Stimulated activated CD4-positive, alpha-beta T cell treated with anti-CD3 and anti-CD28 coated beads, Interleukin-1b, Interleukin-23, amount 100 ng/mL, for 24 hours (primary cell): ENCODE data around the gene SLC25A42.

Experiments used
- DNase-seq, 4 experiments: peaks; one replicate each; pipeline ENCODE4 v3.0.0-alpha.2; 2020; ENCODE audit warnings: low read depth in 4 of 4, low spot score in 1 of 4

Gene SLC25A42

DNA sequence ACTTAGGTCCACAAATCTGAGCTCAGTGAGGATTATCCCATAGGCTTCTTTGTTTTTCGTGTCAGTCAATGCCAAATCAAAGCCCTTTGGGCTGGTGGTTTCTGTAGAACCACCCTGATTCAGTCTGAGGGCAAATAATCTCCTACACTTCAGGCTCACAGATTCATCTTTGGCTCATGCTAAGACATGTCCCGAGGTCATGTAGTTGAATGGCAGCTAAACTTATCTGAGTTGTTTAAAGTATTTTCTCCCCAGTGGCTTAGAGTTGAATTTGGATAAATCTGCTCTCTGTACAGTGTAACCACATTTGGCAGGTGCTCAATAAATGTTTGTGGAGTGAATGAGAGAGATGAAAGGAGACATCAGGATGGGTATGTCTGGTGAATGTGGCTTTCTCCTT lies 13.1 kb upstream of the SLC25A42 start:
- DNase-seq, result no peak

DNA sequence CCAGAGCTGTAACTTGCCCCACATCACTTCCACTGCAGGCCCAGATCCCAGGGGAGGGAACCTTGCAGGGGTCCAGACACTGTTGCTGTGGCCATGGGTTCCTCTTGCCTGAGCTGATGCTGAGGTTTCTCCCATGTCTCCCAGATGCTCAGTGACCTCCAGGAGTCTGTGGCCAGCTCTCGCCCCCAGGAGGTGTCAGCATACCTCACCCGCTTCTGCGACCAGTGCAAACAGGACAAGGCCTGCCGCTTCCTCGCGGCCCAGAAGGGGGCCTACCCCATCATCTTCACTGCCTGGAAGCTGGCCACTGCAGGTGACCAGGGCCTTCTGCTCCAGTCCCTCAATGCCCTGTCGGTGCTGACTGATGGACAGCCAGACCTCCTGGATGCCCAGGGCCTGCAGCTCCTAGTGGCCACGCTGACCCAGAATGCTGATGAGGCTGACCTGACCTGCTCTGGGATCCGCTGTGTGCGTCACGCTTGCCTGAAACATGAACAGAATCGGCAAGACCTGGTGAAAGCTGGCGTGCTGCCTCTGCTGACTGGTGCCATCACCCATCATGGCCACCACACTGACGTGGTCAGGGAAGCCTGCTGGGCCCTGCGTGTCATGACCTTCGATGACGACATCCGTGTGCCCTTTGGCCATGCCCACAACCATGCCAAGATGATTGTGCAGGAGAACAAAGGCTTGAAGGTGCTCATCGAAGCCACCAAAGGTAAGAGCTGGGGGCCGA lies 12.1 kb upstream of the SLC25A42 start:
- no peak for DNase-seq

DNA sequence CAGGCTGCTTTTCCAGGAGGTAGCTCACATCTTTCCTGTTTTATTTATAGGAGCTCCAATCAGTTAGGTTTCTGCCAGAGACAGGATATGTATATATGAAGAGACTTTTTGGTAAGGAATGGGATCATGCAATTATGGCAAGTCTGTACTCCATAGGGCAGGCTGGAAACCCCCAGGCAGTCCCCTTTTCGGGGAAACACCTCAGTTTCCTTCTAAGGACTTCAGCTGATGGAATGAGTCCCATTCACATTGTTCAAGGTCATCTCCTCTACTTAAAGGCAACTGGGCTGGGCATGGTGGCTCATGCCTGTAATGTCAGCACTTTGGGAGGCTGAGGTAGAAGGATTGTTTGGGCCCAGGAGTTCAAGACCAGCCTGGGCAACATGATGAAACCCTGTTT lies 10.9 kb upstream of the SLC25A42 start:
- DNase-seq, result no peak

DNA sequence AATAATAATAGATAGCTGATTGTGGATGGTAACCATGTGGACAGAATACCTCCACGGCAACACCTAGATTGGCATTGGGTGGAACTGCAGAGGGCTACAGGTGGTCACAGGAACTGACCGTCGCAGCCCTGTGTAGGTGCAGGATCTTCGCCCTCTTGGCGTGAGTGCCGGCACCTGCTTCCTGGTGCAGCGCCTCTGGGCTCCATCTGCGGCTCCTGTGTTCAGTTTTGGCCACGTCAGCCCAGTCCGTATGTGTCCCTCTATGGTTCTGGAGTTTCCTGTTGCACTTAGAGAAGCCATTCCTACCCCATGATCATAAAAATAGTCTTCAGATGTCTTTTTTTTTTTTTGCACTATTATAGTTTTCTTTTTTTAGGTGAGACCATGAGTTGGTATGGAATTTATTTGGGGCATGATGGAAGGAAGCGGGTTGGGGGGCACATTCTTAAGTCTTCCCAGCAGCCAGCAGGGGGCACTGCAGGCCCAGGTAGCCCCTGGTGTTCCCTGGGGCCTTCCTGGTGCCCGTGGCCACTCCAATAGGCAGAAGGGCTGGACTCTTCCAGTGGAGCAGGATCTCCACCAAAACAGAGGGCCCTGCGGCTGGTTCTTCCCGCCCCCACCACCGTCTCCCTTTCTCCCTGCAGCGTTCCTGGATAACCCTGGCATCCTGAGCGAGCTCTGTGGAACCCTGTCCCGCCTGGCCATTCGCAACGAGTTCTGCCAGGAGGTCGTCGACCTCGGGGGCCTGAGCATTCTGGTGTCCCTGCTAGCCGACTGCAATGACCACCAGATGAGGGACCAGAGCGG lies 10.1 kb upstream of the SLC25A42 start:
- peak in 3 of 4 experiments; percentile 23 to 26 (median 24) for DNase-seq

DNA sequence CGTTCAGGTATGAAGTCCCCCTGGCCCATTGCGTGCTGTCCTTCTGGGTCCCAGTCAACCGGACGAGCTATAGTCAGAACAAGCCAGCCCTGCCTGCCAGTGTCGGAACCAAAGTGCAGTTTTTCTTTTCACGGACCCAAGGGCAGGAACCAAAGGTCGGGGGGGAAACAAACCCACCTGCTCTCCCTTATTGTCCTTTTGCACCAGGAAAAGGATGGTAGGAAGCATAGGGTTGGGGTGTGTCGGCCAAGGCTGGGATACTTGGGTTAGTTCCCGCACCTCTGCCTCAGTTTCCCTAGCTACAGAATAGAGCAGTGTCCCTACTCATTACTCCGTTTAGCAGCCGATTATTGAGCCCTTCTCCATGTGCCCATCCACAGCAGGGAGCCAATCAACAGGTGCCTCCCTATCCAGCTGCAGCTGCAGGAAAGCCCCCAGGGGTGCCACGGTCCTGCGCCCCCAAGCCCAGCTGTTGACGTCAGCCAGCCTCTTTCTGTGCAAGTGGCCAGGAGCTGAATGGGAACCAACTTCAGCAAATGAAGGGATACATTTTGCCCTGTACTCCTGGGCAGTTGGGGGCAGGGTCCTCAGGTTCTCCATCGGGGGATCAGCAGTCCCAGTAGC lies 9.4 kb upstream of the SLC25A42 start:
- DNase-seq, result no peak

DNA sequence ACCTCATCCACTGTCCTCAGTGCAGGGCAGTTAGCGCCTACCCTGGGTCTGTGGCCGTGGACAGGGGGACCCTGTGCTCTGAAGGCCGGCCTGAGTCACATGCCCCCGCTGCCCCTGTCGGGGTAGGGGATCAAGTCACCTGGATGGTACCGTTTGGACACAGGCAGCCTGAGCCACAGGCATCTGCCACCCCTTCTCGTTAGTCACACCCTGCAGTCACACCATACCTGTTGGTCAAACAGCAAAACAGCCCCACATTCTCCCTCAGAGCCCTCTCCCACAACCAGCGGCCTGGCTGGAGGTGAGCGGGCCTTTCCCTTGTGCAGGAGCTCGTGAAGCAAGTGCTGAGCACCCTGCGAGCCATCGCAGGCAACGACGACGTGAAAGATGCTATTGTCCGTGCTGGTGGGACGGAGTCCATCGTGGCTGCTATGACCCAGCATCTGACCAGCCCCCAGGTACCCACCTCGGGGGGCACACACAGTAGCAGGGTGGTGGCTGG lies 8.8 kb upstream of the SLC25A42 start:
- no peak for DNase-seq

DNA sequence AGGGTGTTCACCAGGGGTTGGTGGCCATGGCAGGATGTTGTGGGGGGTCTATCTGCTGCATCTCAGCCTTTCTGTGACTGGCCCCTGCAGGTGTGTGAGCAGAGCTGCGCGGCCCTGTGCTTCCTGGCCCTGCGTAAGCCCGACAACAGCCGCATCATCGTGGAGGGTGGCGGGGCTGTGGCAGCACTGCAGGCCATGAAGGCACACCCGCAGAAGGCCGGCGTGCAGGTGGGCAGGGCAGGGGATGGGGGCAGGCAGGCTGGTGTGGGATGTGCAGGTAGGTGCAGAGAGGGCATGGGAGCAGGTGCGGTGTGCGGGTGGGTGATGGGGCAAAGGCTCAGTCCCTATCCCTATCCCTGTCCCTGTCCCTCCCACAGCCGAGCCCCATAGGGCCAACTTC lies 8.1 kb upstream of the SLC25A42 start:
- no peak for DNase-seq

DNA sequence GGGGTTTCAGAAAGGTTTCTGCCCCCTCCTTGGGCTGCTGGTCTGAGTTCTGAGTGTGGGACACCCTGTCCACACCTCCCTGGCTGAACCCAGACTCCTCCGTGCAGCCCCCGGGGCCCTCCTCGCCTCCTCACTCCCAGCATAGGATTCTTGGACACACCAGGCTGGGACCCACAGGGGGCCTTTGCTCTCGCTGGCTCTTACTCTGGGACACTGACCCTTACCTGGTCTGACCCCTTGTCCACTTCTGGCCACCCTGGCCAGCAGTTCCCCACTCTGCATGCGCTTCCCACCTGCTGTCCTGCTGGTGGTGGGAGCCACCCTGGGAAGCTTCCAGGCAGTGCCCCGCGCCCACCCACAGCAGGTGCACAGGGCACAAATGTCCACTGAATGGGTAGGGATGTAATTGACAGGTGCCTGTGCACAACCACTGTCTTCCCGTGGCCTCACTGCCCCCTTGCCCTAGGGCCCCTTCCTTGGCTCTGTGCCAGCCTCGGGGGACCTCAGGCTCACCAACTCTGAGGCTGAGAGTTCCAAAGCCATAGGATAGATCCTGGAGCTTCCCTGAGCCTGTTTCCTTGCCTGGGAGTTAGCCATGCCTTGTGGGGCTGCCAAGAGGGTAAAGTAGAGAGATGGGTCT lies 7.0 kb upstream of the SLC25A42 start:
- DNase-seq, result no peak

DNA sequence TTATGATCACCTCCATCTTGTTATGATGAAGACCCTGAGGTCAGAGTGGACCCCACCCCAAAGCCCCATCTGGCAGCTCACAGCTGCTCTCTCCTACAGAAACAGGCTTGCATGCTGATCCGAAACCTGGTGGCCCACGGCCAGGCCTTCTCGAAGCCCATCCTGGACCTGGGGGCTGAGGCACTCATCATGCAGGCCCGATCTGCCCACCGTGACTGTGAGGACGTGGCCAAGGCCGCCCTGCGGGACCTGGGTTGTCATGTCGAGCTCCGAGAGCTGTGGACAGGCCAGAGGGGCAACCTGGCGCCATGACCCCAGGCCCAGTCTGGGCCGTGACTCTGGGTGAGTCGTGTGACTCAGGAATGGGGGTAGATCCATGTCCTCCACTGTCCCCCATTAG lies 6.5 kb upstream of the SLC25A42 start:
- no peak for DNase-seq

DNA sequence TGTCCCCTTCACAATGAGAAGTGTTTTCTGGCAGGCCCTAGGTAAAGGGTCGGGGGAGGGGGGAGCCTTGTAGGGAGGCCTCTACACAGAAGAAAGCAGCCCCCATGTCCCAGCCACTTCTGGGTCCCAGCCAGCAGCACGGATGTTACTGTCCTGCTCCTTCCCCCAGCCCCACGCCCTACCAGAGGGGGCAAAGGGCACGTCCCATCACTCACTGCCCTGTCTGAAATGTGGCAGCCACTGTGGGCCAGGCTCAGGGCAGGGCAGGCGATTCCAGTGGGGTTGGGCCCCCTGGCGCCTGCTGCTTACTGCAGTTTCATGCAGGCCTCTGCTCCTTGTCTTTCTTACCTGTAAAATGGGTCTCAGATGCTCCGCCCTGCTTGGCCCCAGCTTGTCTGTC lies 6.1 kb upstream of the SLC25A42 start:
- no peak for DNase-seq

DNA sequence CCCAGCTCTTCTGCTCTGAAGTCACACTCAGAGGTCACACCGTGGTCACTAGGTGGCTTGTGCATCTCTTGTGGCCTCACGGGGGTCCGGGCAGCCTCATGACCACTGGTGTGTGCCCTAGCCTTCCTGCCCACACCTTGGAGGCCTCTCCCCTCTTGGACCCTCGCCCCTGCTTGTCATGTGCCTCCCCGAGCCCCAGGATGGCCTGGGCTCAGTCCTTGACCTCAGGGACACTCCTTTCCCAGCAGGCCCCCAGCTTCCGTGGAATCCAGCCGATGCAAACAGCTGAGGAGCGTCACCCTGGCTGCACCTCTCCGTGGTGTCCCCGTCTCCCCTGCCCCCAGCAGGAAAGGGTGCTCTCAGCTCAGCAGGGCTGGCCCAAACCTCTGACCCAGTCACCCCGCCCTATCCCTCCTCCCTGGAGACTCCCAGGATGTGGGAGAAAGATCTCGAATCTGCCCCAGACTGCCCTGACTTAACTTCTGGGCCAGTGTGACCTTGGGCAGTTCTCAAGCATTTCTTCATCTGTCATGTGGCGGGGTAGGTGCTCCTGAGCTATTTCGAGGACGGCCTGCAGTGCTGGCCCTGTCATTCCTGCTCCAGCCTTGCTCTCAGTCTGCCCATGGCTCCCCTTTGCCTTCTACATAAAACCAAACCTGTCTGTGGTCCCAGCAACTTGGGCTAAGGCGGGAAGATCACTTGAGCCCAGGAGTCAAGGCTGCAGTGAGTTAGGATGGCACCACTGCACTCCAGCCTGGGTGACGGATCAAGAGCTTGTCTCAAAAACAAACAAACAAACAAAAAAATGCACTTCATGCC lies 4.6 kb upstream of the SLC25A42 start:
- DNase-seq, result no peak

DNA sequence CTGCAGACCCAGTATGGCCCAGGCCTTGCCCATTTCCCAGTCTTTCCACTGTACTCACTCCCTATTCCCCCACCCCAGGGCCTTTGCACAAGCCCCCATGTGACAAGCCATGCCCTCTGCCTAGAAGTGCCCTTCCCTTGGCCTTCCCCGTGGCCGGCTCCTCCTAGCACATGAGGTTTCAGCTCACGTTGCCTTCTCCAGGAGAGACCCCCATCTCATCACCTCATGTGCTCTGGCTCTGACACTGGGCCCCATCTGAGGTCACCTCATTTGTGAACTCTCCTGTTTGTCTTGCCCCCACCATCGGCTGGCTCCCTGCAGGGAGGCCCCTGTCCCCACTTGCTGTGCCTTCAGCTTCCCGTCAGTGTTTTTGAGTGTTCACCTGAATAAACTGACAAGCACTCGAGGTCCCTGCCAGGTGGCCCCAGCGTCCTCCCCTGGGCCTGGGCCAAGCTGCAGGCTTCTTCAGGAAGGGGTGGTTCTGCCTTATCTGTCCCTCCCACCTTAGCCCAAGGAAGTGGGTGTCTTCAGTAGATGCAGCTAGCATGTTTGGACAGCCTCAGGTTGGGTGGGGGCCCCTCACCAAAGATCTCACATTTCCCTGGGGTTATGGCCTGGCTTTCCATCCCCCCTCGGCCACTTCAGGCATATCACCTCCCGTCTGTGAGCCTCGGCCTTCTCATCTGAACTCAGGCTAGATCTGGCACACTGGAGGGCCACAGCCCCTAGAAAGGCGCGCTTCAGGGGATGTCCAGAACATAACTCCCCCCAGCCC lies 3.8 kb upstream of the SLC25A42 start:
- no peak for DNase-seq

DNA sequence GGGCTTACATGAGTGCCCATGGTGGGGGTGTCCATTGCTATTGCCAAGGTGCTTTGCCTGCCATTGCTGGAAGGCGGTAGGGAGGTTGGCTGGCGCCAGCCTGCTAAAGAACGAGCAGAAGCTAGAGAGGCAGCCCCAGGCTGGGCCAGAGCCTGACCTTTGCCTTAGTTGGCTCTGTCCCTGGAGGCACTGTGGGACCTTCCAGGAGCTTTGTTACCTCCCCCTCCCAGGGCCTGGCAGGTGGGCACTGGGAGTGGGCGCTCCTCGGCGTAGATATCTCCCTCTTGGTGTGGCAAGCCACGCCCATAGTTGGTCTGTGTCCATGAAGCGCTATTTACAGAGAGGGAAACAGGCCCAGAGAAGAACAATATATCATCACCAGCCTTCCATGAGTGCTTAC lies 2.3 kb upstream of the SLC25A42 start:
- DNase-seq, result no peak

DNA sequence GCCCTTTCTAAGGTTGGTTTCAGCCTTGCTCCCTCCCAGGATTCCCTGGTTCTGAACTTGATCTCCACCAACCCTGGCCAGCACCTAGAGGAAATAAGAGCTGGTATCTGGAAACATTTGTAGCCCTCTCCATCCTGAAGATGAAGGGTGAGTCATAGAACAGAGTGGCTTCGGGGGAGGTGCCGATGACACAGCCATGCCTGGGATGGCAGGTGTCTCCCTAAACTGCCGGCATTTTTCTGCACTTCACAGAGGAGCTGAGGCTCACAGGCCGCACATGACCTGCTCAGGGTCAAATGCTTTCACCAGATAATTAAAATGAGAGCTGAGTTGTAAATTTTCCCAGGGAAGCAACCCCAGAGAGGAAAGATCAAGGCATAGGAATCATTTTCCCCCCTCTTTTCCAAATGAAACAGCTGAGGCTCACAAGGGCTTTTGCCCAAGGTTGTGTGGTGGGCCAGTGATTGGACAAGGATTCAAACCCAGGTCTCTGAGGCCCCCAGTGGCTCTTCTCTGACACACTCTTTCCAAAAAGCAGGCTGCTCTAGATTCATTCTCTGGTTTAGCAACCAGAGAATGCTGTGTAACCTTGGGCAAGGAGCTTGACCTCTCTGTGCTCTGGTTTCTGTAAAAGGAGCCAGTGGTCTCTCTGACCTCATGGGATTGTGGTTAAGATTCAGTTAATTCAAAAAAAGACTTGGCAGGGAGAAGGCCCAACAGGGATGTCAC lies 1.2 kb upstream of the SLC25A42 start:
- DNase-seq, result no peak

DNA sequence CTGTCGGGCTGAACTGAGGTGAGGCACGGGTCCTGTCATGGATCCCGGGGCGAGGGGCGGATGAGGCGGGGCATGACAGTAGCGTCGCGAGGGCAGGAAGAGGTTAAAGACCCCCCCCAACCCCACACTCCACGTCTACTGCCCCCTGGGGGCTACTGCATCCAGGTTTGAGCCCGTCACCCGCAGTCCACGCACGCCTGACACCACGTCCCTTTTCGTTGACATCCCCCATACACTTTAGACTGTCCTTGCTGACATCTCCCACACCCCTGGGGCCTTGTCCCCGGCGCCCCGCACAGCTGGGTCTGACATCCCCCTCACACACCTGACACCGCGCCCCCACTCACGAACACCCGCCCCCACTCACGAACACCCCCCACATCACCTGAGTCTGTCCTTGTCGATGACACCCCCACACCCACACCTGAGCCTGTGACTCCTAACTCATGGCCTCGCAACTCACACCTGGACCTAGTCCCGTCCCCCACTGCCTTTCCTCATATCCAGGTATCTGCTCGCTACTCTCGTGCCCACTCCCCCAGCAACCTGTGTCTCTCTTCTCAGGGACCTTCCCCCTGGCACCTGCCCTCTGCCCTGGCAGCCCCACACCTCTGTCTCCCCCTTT lies 416 bp downstream of the SLC25A42 start:
- no peak for DNase-seq

DNA sequence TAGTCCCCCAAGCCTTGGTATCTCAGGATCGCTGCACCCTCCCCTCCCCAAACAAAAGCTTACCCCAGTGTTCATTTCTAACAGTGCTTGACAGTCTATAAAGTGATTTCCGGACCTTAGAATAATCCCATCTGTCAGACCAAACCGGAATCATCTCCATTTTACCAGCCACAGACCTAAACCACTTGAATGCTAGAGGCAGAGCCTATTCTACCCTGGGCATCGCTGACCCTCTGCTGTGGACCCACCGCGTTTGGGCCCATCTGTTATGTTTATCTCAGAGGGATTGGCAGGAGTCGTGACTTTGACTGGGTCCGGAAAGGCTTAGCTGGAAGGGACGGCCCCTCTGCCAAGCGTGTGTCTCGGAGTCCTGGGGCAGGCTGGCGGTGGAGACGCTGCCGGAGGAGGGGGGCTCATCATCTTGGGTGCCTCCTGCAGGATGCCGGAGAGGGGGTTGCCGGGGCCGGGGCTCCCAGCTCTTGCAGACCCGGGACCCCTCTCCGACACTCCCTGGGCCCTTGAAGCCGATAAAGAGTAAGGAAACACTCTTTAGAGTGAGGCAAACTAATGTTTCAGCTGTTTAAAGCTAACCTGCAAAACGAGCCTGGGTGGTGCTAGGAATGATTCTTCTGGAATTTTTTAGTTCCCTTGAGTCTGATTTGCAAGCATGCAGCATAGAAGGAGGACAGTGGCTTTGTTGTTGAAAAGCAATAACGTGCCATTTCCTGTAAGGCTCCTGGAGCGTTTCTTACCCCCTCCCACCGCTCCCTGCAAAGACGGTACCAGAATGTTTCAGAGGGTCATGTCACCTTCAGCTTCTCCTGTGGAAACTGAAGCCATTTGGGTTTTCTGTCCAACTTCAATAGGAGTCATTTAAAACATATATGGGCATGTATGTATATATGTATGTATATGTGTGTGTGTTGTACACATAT lies 1.3 kb downstream of the SLC25A42 start:
- peak in 2 of 4 experiments; percentile 10 to 24 for DNase-seq

DNA sequence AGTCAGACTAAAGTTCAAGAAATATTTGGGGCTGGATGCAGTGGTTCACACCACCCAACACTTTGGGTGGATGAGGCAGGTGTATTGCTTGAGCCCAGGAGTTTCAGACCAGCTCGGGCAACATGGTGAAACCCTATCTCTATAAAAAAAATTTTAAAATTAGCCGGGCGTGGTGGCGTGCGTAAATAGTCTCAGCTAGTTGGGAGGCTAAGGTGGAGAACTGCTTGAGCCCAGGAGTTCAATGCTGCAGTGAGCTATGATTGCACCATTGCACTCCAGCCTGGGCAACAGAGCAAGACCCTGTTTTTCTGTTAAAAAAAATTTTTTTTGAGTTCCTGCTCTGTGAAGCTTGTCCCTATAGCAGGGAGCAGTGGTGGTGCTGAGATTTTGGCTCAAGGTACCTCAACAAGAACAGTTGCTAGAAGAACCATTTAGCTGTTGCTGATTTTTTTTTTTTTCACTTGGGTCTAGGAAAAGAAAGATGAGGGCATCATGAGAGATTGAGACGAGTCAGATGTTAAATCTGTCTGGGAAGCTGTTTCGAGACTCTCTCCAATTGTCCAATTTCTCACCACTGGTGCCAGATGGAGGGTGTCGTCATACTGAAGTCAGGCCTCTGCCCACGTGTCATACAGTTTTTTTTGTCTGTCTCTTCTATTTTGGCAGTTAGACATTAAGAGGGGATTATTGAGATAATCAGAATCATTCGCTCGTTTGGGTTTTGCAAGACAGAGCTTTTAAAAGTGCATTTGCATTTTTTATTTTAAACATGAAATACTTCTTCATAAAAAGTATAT lies 3.7 kb downstream of the SLC25A42 start:
- DNase-seq, result no peak
